Peyer's patch (tissue), 4 donors: ENCODE results near the gene DUT.

Experiments
- CTCF ChIP-seq, 6 experiments: fragments of 450-650 bp in 4 of 6; fragments of 200-600 bp in 2 of 6; sonication (generic) in 1 of 6; IDR thresholded peaks; one replicate each; pipeline ENCODE4 v1.5.1; 2017 to 2019; ENCODE audit warnings: antibody characterized with exemption in 6 of 6, mild to moderate bottlenecking in 3 of 6, moderate library complexity in 1 of 6
- POLR2A ChIP-seq, 2 donors: fragments of 450-650 bp; IDR thresholded peaks; one replicate each; pipeline ENCODE4 v1.5.1; 2017; ENCODE audit warnings: antibody characterized with exemption in 2 of 2, mild to moderate bottlenecking in 2 of 2, moderate library complexity in 2 of 2

GRCh38 chr15:48354694-48355303 is 23.6 kb downstream of the DUT start:
- no peak for TF ChIP-seq CTCF (IDR thresholded peaks at IDR 0.05)
- TF ChIP-seq POLR2A (IDR thresholded peaks at IDR 0.05): no peak
